OCI-LY3 (cell line): ENCODE data around the gene FRYL.

Experiments
- H2AFZ ChIP-seq: fragments of 200-600, 300-600 bp; shearing (Covaris generic); 2 replicates; pipeline ENCODE4 v1.6.0; 2014; ENCODE audit warnings: antibody characterized with exemption, low read depth, low read length
- H3K27ac ChIP-seq: fragments of 200-600, 300-600 bp; sonication (generic); 2 replicates; pipeline ENCODE4 v1.5.1; 2014; ENCODE audit warnings: mild to moderate bottlenecking, low read length, moderate library complexity, mixed read lengths
- H3K27me3 ChIP-seq: fragments of 200-600, 300-600 bp; sonication (generic); 2 replicates; pipeline ENCODE4 v1.6.1; 2014; ENCODE audit warnings: low read depth, low read length, mixed read lengths
- H3K36me3 ChIP-seq: fragments of 200-600, 300-600 bp; sonication (generic); replicated peaks from 2 replicates; pipeline ENCODE3; 2014; ENCODE audit warnings: low read depth, low read length, mixed read lengths
- H3K4me1 ChIP-seq: fragments of 300-600, 200-600 bp; sonication (generic); 2 replicates; pipeline ENCODE4 v1.6.1; 2014; ENCODE audit warnings: low read length, mixed read lengths
- H3K4me2 ChIP-seq: fragments of 200-600, 300-600 bp; sonication (generic); 2 replicates; pipeline ENCODE4 v1.6.1; 2014; ENCODE audit warnings: low read length, mixed read lengths
- H3K4me3 ChIP-seq: fragments of 300-600, 200-600 bp; sonication (generic); 2 replicates; pipeline ENCODE4 v1.5.1; 2014; ENCODE audit warnings: antibody characterized with exemption, mild to moderate bottlenecking, low read length, moderate library complexity
- H3K79me2 ChIP-seq: fragments of 300-600, 200-600 bp; shearing (Covaris generic); 2 replicates; pipeline ENCODE4 v1.6.1; 2014; ENCODE audit warnings: mild to moderate bottlenecking, low read length, mixed read lengths
- H3K9ac ChIP-seq: fragments of 300-600, 200-600 bp; shearing (Covaris generic); 2 replicates; pipeline ENCODE4 v1.6.0; 2014; ENCODE audit warnings: mild to moderate bottlenecking, low read length, moderate library complexity
- H3K9me3 ChIP-seq: fragments of 200-600, 300-600 bp; shearing (Covaris generic); 2 replicates; pipeline ENCODE4 v1.6.1; 2014; ENCODE audit warnings: low read length, mixed read lengths; ENCODE audit not compliant: insufficient read depth
- H4K20me1 ChIP-seq: fragments of 200-600, 300-600 bp; sonication (generic); 2 replicates; pipeline ENCODE4 v1.6.1; 2016; ENCODE audit warnings: low read length, mixed read lengths; ENCODE audit not compliant: insufficient read depth
- EZH2phosphoT487 ChIP-seq: fragments of 200-600 bp; shearing (Covaris generic); IDR thresholded peaks from 2 replicates; pipeline ENCODE4 v1.6.1; 2018; ENCODE audit warnings: antibody characterized with exemption, mixed run types, low read depth
- TF ChIP-seq, protein P1 (sequence below): fragments of 200-600, 300-600 bp; sonication (generic); IDR thresholded peaks from 2 replicates; pipeline ENCODE4 v1.5.1; 2014; ENCODE audit warnings: antibody characterized with exemption, low read length, low read depth

FRYL gene

DNA sequence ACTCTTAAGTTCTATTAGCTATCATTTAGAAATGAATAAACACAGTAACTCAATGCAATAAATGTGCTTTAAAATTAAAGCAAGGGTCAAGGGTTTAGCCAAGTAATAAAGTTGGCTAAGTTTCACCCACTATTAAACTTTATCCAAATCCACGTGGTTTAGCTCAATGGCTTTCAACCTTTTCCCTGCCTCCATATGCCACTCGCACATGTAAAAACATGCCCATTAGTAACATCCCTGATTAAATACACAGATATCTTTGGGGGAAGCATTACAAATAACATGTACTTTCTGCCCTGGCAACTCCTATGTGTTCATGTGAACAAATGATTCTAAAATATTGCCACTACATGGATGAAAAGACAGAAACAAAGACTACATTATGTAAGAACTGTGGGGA lies 159.2 kb downstream of the FRYL start:
- Histone ChIP-seq H3K4me1 (no peaks in the 10 kb centered on the region), H3K4me2 (no peak overlapping the region), H2AFZ (no peak overlapping the region), H3K9ac (no peak overlapping the region), H4K20me1 (no peaks in the 10 kb centered on the region), H3K9me3 (no peaks in the 10 kb centered on the region), H3K79me2 (no peaks in the 10 kb centered on the region), H3K27ac (no peak overlapping the region), H3K27me3 (no peaks in the 10 kb centered on the region), H3K36me3 (no peaks in the 10 kb centered on the region), H3K4me3 (no peak overlapping the region)
- TF ChIP-seq EZH2phosphoT487, result no peak

- no peak overlapping the region for H3K4me2 ChIP-seq
- H3K4me3 ChIP-seq, result no peak overlapping the region
- no peaks in the 10 kb centered on the region for H3K4me1 ChIP-seq
- no peak overlapping the region for H3K27ac ChIP-seq
- H3K9me3 ChIP-seq, result no peaks in the 10 kb centered on the region
- no peaks in the 10 kb centered on the region for H3K27me3 ChIP-seq
- no peak overlapping the region for H2AFZ ChIP-seq
- H4K20me1 ChIP-seq, result no peaks in the 10 kb centered on the region
- no peaks in the 10 kb centered on the region for H3K36me3 ChIP-seq
- no peaks in the 10 kb centered on the region for H3K79me2 ChIP-seq
- TF ChIP-seq, protein P1, sequence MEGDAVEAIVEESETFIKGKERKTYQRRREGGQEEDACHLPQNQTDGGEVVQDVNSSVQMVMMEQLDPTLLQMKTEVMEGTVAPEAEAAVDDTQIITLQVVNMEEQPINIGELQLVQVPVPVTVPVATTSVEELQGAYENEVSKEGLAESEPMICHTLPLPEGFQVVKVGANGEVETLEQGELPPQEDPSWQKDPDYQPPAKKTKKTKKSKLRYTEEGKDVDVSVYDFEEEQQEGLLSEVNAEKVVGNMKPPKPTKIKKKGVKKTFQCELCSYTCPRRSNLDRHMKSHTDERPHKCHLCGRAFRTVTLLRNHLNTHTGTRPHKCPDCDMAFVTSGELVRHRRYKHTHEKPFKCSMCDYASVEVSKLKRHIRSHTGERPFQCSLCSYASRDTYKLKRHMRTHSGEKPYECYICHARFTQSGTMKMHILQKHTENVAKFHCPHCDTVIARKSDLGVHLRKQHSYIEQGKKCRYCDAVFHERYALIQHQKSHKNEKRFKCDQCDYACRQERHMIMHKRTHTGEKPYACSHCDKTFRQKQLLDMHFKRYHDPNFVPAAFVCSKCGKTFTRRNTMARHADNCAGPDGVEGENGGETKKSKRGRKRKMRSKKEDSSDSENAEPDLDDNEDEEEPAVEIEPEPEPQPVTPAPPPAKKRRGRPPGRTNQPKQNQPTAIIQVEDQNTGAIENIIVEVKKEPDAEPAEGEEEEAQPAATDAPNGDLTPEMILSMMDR, result no peak
- no peak for TF ChIP-seq EZH2phosphoT487
- no peak overlapping the region for H3K9ac ChIP-seq
Measured at GRCh38 chr4:48620093-48620492, 160.0 kb downstream of the FRYL start.

GRCh38 chr4:48604527-48604926 lies 175.6 kb downstream of the FRYL start:
- Histone ChIP-seq H3K9me3 (no peaks in the 10 kb centered on the region), H3K27me3 (no peaks in the 10 kb centered on the region), H3K36me3 (no peaks in the 10 kb centered on the region), H3K4me2 (no peak overlapping the region), H2AFZ (no peak overlapping the region), H3K4me3 (no peak overlapping the region), H3K9ac (no peak overlapping the region), H3K4me1 (no peaks in the 10 kb centered on the region), H3K79me2 (no peaks in the 10 kb centered on the region), H4K20me1 (no peaks in the 10 kb centered on the region), H3K27ac (no peak overlapping the region)
- TF ChIP-seq, protein P1, result no peak
- no peak for TF ChIP-seq EZH2phosphoT487

- H3K4me2 ChIP-seq, result no peak overlapping the region
- no peak overlapping the region for H3K4me3 ChIP-seq
- H4K20me1 ChIP-seq, result no peaks in the 10 kb centered on the region
- no peak for TF ChIP-seq EZH2phosphoT487
- TF ChIP-seq, protein P1, result no peak
- H3K27me3 ChIP-seq, result no peaks in the 10 kb centered on the region
- H2AFZ ChIP-seq, result no peak overlapping the region
- H3K36me3 ChIP-seq, result no peaks in the 10 kb centered on the region
- no peaks in the 10 kb centered on the region for H3K4me1 ChIP-seq
- no peaks in the 10 kb centered on the region for H3K79me2 ChIP-seq
- no peaks in the 10 kb centered on the region for H3K9me3 ChIP-seq
- H3K27ac ChIP-seq, result no peak overlapping the region
- no peak overlapping the region for H3K9ac ChIP-seq
Measured at GRCh38 chr4:48604041-48604440, 176.0 kb downstream of the FRYL start.
